Spinal cord (tissue), 10 donors: ENCODE results near the gene SPANXN1. TPM values are rescaled to one million over a fixed set of nuclear protein-coding genes. Genes with fewer than 3 reads are reported as not detected.
"Not testable (repeated sequence)": the region's sequence is repeated elsewhere in the genome, so short reads cannot be mapped to it uniquely, and the experiment has no call there.

Source experiments
- DNase-seq, 6 donors: peaks; one replicate each; pipeline versions ENCODE4 v3.0.0 to v3.0.0-alpha.2; 2013 to 2015; ENCODE audit warnings: low spot score in 6 of 6, low read depth in 4 of 6
- H3K27ac ChIP-seq: one replicate; pipeline ENCODE4 v1.5.1; 2013; ENCODE audit warnings: low read depth, low read length, control low read depth
- H3K27me3 ChIP-seq: one replicate; pipeline ENCODE4 v1.6.1; 2013; ENCODE audit warnings: low read length; ENCODE audit not compliant: control insufficient read depth, insufficient read depth
- H3K36me3 ChIP-seq: one replicate; pipeline ENCODE4 v1.6.1; 2013; ENCODE audit warnings: low read length; ENCODE audit not compliant: control insufficient read depth, insufficient read depth
- H3K4me1 ChIP-seq: one replicate; pipeline ENCODE4 v1.6.1; 2013; ENCODE audit warnings: low read length; ENCODE audit not compliant: control insufficient read depth, insufficient read depth
- H3K4me3 ChIP-seq: one replicate; pipeline ENCODE4 v1.5.1; 2013; ENCODE audit warnings: low read depth, low read length, control low read depth
- H3K9me3 ChIP-seq: one replicate; pipeline ENCODE4 v1.6.1; 2013; ENCODE audit warnings: low read length; ENCODE audit not compliant: control insufficient read depth, insufficient read depth
- WGBS: methylation state at CpG from one replicate; pipeline ENCODE4 v1.1.5; 2013; ENCODE audit warnings: missing lambda C conversion rate; ENCODE audit not compliant: insufficient coverage; 5-methylcytosine and 5-hydroxymethylcytosine counted together
- long read RNA-seq, 4 donors: transcript quantifications; one replicate each; lab custom pipeline, GENCODE V29; 2026
- polyA plus RNA-seq, 2 donors: library from polyadenylated mRNA; unstranded; fragments of 120-200 nt; gene quantifications; one replicate each; pipeline ENCODE4 v1.2.1, GENCODE V29; 2013; ENCODE audit not compliant: insufficient read length in 2 of 2
- total RNA-seq, 2 donors: library from RNA; depleted of rRNA in 1 of 2; stranded (reverse); fragments of 120-200 nt in 1 of 2; fragments of >200 nt in 1 of 2; gene quantifications; one replicate each; pipeline versions ENCODE4 v1.2.3 to v1.2.4, GENCODE V29; 2013 to 2014
- donor health status: healthy.

Gene SPANXN1, protein sequence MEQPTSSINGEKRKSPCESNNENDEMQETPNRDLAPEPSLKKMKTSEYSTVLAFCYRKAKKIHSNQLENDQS
- not detected for total RNA-seq
- polyA plus RNA-seq, result not detected
- long read RNA-seq, donor 1, result 0 reads
- long read RNA-seq, donor 2, result 0 reads
- long read RNA-seq, donor 3, result 0 reads
- long read RNA-seq, donor 4, result 0 reads

DNA sequence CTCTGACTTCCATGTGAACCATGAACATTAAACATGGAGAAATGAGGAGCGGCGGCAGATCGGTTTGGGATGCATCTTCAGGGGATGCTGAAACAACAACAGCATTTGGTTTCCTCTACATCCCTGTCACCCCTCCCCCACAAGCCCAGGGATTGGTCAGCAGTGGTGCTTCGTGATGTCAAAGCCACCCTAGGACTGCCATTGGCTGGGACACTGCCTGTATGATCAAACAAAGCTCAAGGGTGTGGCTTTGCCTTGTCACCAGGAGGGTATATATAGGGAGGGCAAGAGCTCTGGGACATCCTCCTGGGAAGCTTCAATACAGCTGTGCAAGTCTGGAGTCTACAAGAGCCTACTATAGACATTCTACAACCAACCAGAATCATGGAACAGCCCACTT, at the start of gene SPANXN1:
Gene SPANXN1 (plus strand): TSS at position 301 of the 400 bp plus-strand sequence. CDS start 84 bp downstream, at position 385.
- no CpG with 5 or more reads among the region's 4 CpGs for WGBS
- not testable (repeated sequence) for DNase-seq

DNA sequence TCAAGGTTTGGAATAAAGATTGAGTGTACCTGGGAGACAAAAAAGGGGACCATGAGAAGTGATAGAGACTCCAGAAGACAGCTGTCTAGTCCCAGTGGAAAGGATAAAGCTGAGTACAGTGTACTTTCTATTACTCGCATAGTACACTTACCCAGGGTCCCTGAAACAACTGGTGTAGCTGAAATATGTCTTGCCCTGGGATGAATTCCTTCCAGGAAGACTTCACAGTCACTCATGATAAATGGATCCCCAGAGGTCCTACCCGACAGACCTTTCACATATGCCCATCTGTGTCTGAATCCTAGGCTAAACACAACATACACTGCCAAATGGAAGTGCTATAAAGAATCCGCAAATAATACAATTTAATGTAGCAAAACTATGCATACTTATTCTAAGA, 48.2 kb upstream of the SPANXN1 start:
- no CpG with 5 or more reads among the region's 3 CpGs for WGBS
- no peaks in the 10 kb centered on the region for H3K36me3 ChIP-seq
- H3K4me1 ChIP-seq, result no peaks in the 10 kb centered on the region
- no peak overlapping the region for H3K4me3 ChIP-seq
- no peak overlapping the region for H3K27ac ChIP-seq
- no peak for DNase-seq
- H3K9me3 ChIP-seq, result no peaks in the 10 kb centered on the region
- no peaks in the 10 kb centered on the region for H3K27me3 ChIP-seq

More for the DNA sequence above, at the start of gene SPANXN1:
- H3K4me1 ChIP-seq, H3K4me3 ChIP-seq, H3K27me3 ChIP-seq, H3K36me3 ChIP-seq, H3K27ac ChIP-seq, H3K9me3 ChIP-seq: not testable (repeated sequence)

DNA sequence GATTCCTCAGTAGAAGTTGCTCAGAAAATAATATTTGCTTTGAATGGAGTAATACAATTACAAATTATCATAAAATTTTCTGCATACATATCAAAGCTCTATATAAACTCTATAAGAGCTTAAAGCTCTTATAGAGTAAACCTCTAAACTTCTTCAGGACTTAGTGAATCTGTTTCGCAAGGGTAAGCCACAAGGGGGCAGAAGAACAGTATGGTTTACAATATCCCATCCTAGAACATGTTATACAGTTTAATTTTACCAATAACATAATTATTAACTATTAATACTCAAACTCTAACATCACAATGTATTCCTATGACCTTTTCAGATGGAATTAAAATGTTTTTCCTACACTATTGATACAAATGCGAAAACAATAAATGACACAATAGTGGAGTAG, 33.8 kb upstream of the SPANXN1 start:
- Histone ChIP-seq H3K4me3 (no peak overlapping the region), H3K27me3 (no peaks in the 10 kb centered on the region), H3K27ac (no peak overlapping the region), H3K36me3 (no peaks in the 10 kb centered on the region), H3K4me1 (no peaks in the 10 kb centered on the region), H3K9me3 (no peaks in the 10 kb centered on the region)
- WGBS, result no CpG with 5 or more reads among the region's 2 CpGs
- DNase-seq, result peak in 4 of 6 donors; percentile 2 to 74 (median 16)

DNA sequence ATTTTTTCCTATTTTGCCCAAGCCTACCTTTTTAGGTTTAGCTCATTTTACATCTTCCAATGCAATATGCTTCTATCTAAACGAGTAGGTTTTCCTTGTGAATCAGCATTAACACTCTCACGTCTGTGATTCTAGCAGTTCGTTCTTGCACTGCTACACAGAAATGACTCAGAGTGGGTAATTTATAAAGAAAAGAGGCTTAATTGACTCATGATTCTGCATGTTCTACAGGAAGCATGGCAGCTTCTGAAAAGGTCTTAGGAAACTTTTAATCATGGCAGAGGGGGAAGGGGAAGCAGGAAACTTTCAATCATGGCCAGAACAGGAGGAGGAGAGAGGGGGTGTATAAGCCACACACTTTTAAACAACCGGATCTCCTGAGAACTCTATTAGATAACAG, 44.9 kb downstream of the SPANXN1 start:
- WGBS, result 50% methylated on average over 1 of the region's 4 CpGs

More for the DNA sequence above, 44.9 kb downstream of the SPANXN1 start:
- Histone ChIP-seq H3K9me3 (no peaks in the 10 kb centered on the region), H3K4me1 (no peaks in the 10 kb centered on the region), H3K36me3 (no peaks in the 10 kb centered on the region), H3K4me3 (no peak overlapping the region), H3K27ac (no peak overlapping the region), H3K27me3 (no peaks in the 10 kb centered on the region)
- DNase-seq, result no peak
